ENCODE data around the gene SLAIN2.

The SLAIN2 gene

DNA sequence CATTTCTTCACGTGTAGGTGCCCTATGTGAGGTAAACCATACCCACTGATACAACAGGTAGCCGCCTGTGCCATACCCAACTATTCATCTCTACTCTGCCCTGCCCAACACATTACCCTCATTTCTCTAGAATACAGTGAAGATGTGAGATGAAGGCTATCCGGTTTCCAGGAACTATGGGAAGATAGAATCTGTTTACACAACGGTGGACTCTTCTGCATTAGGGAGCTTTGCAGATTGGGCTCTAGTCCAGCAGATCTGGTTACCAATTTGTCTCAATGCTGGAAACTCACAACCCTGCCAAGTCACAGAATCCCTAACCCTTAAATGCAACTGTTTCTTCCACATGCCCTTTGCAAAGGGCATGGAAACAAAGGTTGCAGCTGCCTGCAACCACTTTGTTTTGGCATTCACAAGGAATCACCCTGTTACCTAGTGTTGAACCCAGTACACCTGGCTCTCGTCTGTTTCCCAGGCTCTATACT, 6.4 kb upstream of the SLAIN2 start:
- DNase-seq (ENCODE audit: low read depth) = no peak

GRCh38 chr4:48336146-48336870, 5.0 kb upstream of the SLAIN2 start:
- no peak for DNase-seq (ENCODE audit: low read depth)

DNA sequence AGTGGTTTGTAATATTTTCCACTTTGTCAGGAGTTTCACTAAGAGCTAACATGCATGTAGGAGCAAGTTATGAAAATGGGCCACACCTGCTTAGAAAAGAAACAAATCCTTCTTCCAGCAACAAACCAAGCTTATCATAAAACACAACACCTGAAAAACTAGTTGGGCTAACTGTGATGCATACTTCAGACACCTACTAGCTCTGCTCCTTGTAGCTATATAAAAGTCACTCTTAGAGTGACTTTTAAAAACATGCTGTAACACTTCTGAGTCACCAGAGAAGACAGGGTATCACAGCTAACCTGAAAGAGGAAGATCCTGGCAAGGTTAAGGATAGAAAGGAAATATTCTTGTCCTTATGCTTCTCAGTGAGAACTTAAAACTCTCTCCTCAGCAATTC, 3.6 kb upstream of the SLAIN2 start:
- no peak for DNase-seq (ENCODE audit: low read depth)

- DNase-seq (ENCODE audit: low read depth) = no peak
These were observed 1.7 kb upstream of the SLAIN2 start for GRCh38 chr4:48339642-48340041.

GRCh38 chr4:48340276-48340964, 909 bp upstream of the SLAIN2 start:
- DNase-seq (ENCODE audit: low read depth) = no peak

DNA sequence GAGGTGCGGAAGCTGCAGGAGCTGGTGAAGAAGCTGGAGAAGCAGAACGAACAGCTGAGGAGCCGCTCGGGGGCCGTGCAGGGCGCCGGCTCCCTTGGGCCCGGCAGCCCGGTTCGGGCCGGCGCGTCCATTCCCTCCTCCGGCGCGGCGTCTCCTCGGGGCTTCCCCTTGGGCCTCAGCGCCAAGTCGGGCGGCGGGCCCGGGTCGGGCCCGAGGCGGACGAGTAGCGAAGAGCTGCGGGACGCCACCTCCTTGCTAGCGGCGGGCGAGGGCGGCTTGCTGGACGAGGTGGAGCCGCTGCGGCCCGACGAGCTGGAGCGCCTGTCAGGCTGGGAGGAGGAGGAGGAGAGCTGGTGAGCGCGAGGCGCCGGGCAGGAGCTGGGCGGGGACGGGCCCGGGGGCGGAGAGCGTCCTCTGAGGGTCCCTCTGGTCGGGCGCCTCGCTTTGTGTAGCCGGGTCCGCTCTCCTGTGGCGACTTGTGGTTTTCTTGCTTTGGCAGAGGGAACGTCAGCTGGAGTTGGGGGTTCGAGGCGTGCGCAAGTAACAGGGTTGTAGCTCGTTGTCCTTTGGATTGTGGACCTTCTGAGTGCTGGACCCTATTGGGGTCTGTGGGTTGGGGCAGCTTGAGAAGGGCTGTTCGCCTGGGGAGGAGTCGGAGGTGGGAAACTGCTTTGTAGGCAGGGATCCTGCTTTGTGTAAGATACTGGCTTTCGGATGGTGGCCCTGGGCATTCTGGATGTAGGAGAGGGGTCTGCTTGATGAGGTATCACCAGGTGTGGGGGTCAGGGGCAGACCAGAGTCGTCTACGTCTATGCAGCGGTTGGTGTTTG, 662 bp downstream of the SLAIN2 start:
- no peak for DNase-seq (ENCODE audit: low read depth)

GRCh38 chr4:48342606-48342880, 1.2 kb downstream of the SLAIN2 start:
- DNase-seq (ENCODE audit: low read depth) = no peak

DNA sequence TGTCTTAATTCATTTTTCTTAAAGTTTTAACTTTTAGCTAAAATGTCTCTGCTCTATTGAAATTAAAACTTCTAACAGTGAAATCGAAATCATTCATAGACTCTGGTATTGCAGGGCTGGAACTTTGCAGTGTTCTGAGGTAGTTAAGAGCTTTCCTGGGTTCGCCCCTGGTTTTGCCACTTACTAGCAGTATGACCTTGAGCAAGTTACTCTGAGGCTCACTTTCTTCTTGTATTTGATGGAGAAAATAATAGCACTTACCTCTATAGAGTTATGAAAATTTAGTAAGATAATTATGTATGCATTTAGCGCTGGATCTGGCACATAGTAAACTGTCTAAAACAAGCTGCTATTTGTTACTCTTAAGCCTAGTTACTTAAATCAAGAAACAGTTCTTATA, 1.7 kb downstream of the SLAIN2 start:
- no peak for DNase-seq (ENCODE audit: low read depth)

DNA sequence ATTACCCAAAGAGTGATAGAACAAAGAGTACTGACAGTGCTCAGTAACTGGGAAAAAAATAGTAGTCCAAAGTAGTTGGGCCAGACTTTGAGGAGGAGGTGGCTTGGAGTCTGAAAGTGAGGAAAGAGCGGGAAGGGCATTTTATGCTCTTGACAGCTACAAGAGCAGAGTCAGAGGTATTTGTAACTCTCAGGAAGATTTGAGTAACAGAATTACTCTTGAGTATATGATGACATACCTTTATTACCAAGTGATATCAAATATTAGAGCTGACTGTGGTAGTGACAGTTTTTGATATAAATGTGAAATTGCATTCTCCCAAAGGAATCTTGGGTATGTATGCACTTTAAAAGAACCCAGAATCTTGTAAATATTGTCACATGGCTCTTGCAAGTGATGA, 2.2 kb downstream of the SLAIN2 start:
- no peak for DNase-seq (ENCODE audit: low read depth)

GRCh38 chr4:48345542-48345941, 4.2 kb downstream of the SLAIN2 start:
- DNase-seq (ENCODE audit: low read depth) = no peak

- DNase-seq (ENCODE audit: low read depth) = no peak
These were observed 5.3 kb downstream of the SLAIN2 start for GRCh38 chr4:48346594-48346993.

GRCh38 chr4:48347282-48347921, 6.1 kb downstream of the SLAIN2 start:
- DNase-seq (ENCODE audit: low read depth) = no peak

DNA sequence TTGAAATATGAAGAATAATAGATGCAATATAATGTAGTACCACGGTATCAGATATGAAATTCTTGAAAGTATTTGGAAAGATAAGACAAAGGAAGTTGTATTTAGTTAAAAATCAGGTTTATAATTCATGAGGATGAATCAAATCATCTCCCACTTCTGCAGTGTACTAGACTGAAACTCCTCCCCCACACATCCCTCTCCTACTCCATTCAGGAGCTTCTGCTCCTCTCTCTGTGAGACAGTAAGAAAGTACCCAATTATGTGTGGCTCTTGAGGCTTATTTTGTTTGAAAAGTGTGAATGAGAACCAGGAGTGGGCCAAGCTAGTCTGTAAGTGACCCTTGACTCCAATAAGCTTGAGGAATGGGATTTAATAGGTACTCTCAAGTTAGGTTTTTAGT, 9.5 kb downstream of the SLAIN2 start:
- DNase-seq (ENCODE audit: low read depth) = no peak

DNA sequence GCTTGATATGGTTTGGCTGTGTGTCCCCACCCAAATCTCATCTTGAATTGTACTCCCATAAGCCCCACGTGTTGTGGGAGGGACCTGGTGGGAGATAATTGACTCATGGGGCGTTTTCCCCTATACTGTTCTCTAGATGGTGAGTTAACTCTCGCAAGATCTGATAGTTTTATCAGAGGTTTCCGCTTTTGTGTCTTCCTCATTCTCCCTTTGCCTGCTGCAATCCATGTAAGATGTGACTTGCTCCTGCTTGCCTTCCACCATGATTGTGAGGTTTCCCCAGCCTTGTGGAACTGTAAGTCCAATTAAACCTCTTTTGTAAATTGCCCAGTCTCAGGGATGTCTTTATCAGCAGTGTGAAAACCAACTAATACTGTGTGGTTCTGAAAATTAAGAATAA, 11.5 kb downstream of the SLAIN2 start:
- no peak for DNase-seq (ENCODE audit: low read depth)

- DNase-seq (ENCODE audit: low read depth) = no peak
These were observed 15.0 kb downstream of the SLAIN2 start for GRCh38 chr4:48356355-48356754.

DNA sequence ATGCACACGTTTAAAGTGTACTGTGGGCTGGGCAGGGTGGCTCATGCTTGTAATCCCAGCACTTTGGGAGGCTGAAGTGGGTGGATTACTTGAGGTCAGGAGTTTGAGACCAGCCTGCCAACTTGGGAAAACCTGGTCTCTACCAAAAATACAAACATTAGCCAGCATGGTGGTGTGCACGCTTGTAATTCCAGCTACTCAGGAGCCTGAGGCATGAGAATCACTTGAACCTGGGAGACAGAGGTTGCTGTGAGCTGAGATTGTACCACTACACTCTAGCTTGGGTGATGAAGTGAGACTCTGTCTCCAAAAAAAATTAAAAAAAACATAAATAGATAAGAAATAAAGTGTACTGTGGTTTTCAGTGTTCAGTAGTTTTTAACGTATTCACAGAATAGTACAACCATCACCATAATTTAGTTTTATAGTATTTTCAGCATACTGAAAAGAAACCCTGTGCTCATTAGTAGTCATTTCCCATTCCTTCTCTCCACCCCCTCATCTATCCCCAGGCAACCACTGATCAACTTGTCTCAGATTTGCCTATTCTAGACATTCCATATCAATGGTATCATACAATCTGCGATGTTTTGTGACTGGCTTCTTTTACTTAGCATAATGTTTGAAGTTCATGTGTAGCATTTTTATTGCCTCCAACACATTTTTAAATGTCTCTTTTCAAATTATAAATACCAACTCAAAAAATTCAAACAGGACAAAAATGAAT, 19.1 kb downstream of the SLAIN2 start:
- peak; percentile 53 for DNase-seq (ENCODE audit: low read depth)

GRCh38 chr4:48361012-48361400, 19.7 kb downstream of the SLAIN2 start:
- no peak for DNase-seq (ENCODE audit: low read depth)

DNA sequence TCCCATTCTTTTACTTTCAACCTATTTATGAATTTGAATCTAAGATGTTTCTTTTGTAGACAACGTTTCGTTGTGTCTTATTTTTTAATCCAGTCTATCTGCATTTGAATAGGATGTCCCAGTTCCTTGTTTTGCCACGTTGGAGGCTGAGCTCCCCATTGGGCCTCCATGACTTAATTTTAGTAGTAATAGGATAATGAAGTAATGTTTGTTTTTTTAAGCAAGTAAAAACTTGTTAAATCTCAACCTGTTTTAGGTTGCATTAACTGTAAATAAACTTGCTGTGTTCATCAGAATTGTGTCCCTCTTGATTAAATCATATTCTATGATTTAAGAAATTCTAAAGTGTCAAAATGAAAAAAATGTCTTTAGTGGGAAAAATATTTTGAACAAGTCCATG, 25.3 kb downstream of the SLAIN2 start:
- DNase-seq (ENCODE audit: low read depth) = no peak

GRCh38 chr4:48367016-48367415, 25.7 kb downstream of the SLAIN2 start:
- DNase-seq (ENCODE audit: low read depth) = no peak

DNA sequence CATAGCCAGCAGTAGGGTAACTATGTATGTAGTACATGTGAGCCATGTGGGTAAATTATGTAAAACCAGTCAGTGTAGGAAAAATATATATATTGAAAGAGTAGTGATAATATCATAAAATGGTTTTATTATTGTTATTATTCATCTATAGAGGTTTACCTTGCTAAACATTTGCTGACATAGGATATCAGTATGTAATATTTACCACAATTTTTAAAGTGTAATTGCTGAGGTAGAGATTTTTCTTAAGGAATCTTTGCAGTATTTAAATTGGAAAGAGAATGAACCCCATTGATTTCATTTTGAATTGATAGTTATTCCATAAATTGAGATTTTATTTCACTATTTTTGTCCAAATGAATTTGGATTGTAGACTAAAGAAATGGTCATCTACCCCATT, 27.1 kb downstream of the SLAIN2 start:
- no peak for DNase-seq (ENCODE audit: low read depth)

GRCh38 chr4:48369248-48369647, 27.9 kb downstream of the SLAIN2 start:
- DNase-seq (ENCODE audit: low read depth) = no peak

GRCh38 chr4:48369771-48370170, 28.4 kb downstream of the SLAIN2 start:
- DNase-seq (ENCODE audit: low read depth) = no peak
